ENCODE measurements around the gene HOXC12.

- TF ChIP-seq POLR2A (IDR thresholded peaks at IDR 0.05; ENCODE audit: low read depth, low read length) (no peak), POLR2AphosphoS5 (IDR thresholded peaks at IDR 0.05; ENCODE audit: low read depth, low read length) (no peak), TAF1 (IDR thresholded peaks at IDR 0.05; ENCODE audit: borderline replicate concordance, low read depth, low read length) (no peak)
Measured at GRCh38 chr12:53983950-53984572, 29.4 kb downstream of the HOXC12 start.

Measured in GM12892 (cell line).